Hindlimb muscle (tissue), 1 donor: ENCODE data around the gene MATCAP1. TPM values are rescaled to one million over a fixed set of nuclear protein-coding genes. Genes with fewer than 3 reads are reported as not detected.

Experiments
- DNase-seq: peaks from one replicate; pipeline ENCODE4 v3.0.0-alpha.2; 2013
- polyA plus RNA-seq: library from polyadenylated mRNA; unstranded; fragments of 120-200 nt; gene quantifications from one replicate; pipeline ENCODE4 v1.2.1, GENCODE V29; 2013; ENCODE audit not compliant: insufficient read length

Gene MATCAP1
- polyA plus RNA-seq, 1 donor, result 22.9 TPM

DNA sequence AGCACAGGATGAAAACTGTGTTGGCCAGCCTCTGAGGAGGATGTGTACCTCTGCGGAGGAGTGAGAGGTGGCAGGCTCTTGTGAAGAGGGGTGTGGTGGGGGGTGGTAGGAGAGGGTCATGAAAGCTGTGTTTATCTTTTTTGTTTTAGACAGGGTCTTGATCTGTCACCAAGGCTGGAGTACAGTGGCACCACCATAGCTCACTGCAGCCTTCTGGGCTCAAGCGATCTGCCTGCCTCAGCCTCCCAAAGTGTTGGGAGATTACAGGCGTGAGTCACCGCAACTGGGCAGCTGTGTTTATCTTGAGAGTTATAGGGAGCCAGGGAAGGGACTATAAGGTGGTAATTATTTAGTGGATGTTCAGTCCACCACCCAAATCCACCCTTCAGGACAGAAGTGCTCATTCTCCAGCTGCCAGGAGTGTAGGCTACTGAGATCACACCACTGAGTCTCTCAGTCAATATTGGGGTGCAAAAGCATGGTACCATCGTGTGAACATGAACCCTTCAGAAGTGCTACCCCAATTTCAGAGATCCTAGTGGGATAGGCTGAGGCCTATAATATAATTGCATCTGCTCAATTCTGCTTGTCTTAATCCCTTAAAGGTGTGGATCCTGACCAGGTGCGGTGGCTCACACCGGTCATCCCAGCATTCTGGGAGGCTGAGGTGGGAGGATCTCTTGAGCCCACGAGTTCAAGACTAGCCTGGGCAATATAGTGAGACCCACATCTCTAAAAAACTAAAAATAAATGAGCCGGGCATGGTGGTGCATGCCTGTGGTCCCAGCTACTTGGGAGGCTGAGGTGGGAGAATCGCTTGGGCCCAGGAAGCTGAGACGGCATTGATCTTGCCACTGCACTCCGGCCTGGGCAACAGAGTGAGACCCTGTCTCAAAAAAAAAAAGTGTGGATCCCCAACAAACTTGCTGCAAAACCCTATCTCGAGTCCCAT lies 7.0 kb upstream of the MATCAP1 start:
- DNase-seq, result no peak

DNA sequence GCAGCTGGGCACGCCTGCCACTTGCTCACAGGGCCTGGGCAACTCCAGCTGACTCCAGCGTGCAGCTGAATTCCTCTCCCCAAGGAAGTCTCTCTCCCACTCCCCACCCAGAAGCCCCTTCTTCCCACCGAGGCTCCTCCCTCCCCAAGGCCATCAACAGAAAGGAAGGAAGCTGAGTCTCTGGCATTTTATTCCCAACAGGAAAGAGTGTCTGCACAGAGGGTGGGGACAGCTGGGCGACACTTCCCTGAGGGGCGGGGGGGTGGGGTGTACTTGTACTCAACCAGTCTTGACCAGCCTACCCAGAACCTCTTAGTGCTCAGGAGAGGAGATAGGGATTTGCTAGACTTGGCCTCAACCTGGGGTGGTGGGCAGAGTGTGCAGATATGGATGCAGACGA lies 6.3 kb upstream of the MATCAP1 start, which contains the start of gene EXOC3L1:
Gene EXOC3L1 (minus strand): TSS at position 96 of the 400 bp plus-strand sequence. CDS start 460 bp downstream, outside the sequence.
- DNase-seq, result no peak

- DNase-seq, result no peak
Observed at GRCh38 chr16:67188798-67189197, 5.0 kb upstream of the MATCAP1 start.

- no peak for DNase-seq
Observed at GRCh38 chr16:67188323-67188722, 4.6 kb upstream of the MATCAP1 start.

- no peak for DNase-seq
Observed at GRCh38 chr16:67187175-67187890, 3.6 kb upstream of the MATCAP1 start.

- no peak for DNase-seq
Observed at GRCh38 chr16:67186550-67186950, 2.8 kb upstream of the MATCAP1 start.

DNA sequence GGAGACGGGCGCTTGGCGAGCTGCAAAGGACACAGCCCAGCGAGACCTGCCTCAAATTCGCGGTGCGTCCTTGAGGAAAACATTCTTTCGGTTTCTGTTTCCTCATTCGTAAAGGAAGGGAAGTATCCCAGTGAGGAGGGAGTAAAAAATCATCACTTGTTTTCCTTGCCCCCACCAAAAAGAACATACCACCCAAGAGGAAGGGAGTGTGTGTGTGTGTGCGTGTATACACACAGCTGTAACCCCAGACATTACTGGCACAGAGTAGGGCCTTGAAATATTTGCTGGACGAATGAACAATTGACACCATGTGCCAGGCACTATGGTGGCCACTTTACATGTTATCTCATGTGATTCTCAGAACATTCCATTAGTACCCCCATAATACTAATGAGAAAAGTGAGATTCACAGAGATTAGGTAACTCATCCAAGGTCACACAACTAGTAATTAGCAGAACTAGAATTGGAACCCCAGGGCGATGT lies 1.9 kb upstream of the MATCAP1 start:
- DNase-seq, result no peak

GRCh38 chr16:67184995-67185650 lies 1.4 kb upstream of the MATCAP1 start:
- DNase-seq, result peak; percentile 89

DNA sequence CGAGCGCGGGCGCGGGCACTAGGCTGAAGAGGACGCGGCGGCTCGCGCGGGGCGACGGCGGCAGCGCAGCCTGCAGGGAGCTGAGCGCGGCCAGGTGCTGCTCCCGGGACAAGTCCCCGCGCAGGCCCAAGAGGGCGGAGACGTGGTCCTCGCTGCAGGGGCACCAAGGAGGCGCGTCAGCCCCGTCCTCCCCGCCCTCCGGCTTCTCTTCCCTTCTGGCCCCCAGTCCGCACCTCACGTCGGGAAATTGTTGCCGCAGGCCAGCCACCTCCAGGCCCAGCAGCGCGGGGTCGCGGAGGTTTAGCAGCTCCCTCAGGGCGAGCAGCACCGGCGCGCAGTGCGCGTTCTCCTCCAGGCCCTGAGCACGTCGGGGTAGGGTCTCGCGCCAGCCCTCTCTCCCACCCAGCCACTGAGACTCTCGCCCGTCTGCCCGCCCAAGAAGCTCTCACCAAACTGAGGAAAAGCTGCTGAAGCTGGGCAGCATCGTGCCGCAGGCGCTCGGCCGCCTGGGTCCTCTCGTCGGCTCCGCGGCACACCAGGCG lies 761 bp upstream of the MATCAP1 start:
- no peak for DNase-seq

DNA sequence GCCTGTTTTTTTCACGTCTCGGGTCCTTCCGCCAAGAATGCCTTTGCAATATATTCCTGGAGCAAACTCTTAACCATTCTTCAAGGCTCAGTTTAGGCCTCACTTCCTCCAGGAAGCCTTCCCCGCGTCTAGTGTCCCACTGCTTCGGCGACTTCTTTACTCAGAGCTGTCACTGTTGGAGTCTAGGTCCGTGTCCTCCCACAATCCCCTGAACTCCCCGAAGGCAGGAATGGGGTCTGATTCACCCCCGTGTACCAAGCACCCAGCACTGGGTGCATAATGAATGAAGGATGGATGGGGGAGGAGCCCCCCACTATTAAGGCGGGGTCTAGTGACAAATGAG lies 508 bp downstream of the MATCAP1 start:
- no peak for DNase-seq

- DNase-seq, result no peak
Observed at GRCh38 chr16:67182288-67182687, 1.5 kb downstream of the MATCAP1 start.

DNA sequence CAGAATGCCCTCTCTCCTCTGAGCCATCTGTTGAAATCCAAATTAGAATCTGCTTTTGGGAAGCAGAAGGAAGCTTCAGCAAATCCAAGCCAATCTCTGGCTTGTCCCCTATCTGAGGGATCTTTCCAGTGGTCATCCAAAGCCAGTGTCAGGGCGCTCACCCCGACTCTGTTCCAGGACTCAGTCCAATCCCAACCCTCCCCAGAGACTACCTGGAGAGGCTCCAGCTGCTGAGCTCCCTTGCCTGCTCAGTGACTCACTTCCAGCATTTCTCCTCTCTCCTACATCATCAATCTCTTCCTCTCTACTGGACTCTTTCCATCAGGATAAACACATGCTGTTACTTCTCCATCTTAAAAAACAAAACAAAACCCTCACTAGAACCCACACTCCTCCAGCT lies 2.4 kb downstream of the MATCAP1 start:
- no peak for DNase-seq

- DNase-seq, result no peak
Observed at GRCh38 chr16:67180166-67180565, 3.6 kb downstream of the MATCAP1 start.

DNA sequence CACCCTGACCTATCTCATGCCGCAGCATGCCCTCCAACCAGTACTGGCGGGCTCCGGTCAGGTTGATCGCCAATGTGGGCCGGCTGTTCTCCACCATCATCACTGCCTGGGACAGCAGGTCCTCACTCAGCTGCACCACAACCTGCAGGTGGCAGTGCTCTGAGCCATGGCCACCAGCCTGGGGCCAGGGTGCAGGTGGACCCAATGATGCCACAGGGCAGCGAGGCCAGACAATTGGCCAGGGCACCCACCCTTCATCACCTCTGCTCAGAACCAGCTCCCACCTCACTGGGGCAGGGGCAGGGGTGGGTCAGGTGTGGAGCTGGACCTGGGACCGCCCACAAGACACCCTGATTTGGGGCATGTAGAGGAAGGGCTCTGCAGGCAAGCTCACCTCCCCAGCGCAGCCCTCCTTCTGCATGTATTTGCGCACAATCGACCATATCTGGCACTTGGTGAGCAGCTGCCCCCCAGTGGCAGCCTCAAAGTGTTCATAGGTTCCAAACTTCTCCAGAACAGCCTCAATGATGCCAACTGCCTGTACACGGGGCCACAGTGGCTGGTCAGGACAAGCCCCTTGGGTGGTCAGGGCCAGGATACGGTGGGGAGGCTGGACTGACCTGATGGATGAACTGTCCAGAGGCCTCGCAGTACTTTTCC lies 4.2 kb downstream of the MATCAP1 start:
- no peak for DNase-seq

DNA sequence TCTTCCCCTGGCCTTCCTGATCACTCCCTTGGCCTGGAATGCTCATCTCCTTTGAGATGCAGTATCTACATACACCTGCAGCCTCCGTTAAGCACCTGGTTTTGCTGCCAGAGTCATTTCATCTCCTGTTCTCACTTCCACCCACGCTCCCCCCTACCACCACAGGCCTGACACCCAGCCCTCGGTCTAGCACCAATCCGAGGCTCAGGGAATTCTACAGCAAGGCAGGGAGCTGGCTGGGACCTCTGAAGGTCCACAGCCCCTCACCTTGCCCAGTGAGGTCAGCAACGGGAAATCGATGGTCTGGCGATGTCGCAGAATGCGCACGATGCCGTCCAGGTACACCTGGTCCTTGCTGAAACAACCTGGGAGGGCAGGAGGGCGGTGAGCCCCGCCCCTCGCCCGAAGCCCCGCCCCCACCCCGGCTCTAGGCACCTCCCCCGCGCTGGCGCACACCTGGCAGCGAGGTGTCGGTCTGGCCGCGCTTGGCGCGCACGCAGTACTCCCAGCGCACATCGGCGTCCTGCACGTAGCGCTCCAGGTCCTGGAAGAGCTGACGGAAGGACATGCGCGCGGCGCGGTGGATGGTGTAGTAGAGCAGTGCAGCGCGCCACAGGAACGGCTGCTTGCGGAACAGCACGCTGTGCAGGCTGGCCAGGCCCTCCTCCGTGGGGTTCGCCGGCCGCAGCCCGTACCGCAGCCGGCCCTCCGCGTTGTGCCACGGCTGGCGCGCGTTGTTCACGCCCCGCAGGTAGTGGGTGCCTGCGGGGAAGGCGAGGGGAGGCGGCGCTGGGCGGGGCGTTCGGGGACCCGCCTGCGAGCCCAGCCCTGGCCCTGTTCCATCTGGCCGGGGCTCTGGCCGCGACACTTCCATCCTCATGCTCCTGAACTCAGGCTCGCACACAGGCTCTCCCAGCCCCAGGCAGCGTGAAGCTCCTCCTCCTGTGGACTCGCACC lies 5.7 kb downstream of the MATCAP1 start:
- DNase-seq, result peak; percentile 57

DNA sequence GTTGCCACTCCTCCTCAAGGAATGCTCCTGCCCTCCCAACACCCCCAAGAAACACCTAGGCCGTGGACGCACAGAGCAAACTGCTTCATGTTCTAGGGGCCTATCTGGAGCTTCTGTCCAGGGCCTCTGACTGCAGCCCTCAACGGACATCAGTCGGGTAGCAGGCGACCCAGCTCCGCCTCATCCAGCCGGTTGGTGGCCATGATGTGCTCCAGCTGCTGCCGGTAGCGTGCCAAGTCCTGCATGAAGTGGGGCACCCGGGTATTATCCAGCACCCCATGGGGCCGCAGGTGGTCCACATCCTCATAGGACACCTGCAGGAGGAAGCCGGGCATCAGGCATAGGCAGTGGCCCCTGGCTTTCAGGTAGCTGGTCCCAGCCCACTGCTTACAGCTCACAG lies 7.1 kb downstream of the MATCAP1 start:
- no peak for DNase-seq

DNA sequence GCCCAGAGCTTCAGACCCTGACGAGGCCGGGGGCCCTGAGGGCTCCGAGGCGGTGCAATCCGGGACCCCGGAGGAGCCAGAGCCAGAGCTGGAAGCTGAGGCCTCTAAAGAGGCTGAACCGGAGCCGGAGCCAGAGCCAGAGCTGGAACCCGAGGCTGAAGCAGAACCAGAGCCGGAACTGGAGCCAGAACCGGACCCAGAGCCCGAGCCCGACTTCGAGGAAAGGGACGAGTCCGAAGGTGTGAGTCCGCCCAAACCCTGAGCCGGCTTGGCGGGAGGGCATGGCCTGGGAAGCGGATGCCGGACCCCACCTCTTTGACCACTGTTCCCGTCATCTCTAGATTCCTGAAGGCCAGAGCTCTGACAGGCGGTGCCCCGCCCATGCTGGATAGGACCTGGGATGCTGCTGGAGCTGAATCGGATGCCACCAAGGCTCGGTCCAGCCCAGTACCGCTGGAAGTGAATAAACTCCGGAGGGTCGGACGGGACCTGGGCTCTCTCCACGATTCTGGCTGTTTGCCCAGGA lies 9.0 kb downstream of the MATCAP1 start:
- no peak for DNase-seq

DNA sequence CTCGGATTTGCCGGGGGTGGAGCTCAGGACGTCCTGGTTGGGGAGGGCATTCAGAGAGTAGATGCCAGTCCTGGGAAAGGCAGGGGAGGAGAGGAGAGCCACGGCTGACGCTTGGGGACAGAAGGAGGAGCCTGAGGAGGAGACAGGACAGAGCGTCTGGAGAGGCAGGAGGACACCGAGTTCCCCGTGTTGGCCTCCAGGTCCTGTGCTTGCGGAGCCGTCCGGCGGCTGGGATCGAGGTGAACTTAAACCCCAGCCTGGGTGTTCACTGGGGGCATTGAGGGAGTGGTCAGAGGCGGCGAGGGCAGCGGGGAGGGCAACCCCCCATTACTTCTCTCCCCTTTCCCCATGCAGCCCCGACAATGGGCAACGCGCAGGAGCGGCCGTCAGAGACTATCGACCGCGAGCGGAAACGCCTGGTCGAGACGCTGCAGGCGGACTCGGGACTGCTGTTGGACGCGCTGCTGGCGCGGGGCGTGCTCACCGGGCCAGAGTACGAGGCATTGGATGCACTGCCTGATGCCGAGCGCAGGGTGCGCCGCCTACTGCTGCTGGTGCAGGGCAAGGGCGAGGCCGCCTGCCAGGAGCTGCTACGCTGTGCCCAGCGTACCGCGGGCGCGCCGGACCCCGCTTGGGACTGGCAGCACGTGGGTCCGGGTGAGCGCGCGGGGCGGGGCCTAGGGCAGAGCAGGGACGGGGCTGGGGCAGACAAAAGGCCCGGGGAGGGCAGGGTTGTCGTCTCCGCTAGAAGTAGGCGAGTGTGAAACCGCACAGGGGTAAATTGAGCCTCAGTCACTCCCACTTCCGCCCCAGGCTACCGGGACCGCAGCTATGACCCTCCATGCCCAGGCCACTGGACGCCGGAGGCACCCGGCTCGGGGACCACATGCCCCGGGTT lies 9.7 kb downstream of the MATCAP1 start:
- DNase-seq, result peak; percentile 74

- no peak for DNase-seq
Observed at GRCh38 chr16:67173323-67173722, 10.4 kb downstream of the MATCAP1 start.
